GM12878 (cell line): Measurements from ENCODE around the gene CREB5. TPM values are rescaled to one million over a fixed set of nuclear protein-coding genes. Genes with fewer than 3 reads are reported as not detected.

Source experiments
- ATAC-seq: fragments of 200-7000 bp; cut with Tn5 transposase; 3 replicates; pipeline ENCODE4 v1.9.1; 2020; ENCODE audit warnings: mild to moderate bottlenecking, moderate library complexity
- BruUV-seq: library from RNA; stranded (reverse); fragments of 400-500 nt; replicated peaks from 2 replicates; lab custom pipeline; 2021; lab: Mats Ljungman, UMichigan
- CTCF ChIA-PET: fragments of 300-600 bp; sonication (Branson Sonifier 250); formaldehyde crosslinking; extraction: SDS; loops from one replicate; lab custom pipeline; 2021; ENCODE audit warnings: inconsistent platforms; lab: Yijun Ruan, JAX
- POLR2A ChIA-PET: fragments of 350-600 bp; formaldehyde crosslinking; extraction: SDS; loops from one replicate; lab custom pipeline; 2021; ENCODE audit warnings: inconsistent platforms; lab: Charles Lee
- RAD21 ChIA-PET: fragments of 300-600 bp; sonication (Branson Sonifier 250); formaldehyde crosslinking; loops from one replicate; lab custom pipeline; 2023; ENCODE audit warnings: antibody characterized with exemption; ENCODE audit not compliant: unreplicated experiment; lab: Charles Lee
- SMC1A ChIA-PET: fragments of 300-600 bp; sonication (Branson Sonifier 250); formaldehyde crosslinking; loops from one replicate; lab custom pipeline; 2023; ENCODE audit not compliant: unreplicated experiment, uncharacterized antibody; lab: Charles Lee
- DNase-seq: peaks from one replicate; pipeline ENCODE4 v3.0.0-alpha.2; 2011; ENCODE audit warnings: low read depth, low spot score
- FAIRE-seq: peaks from 3 replicates; lab custom pipeline; 2011; peaks lifted over from hg19 to GRCh38; lab: Jason Lieb, UNC
- H2AFZ ChIP-seq: 2 replicates; pipeline ENCODE4 v1.6.0; 2011; ENCODE audit warnings: low read depth, low read length, control low read depth; ENCODE audit not compliant: control insufficient read depth
- H3K27ac ChIP-seq: 2 replicates; pipeline ENCODE4 v1.5.1; 2011; ENCODE audit warnings: control low read depth; ENCODE audit not compliant: control insufficient read depth, insufficient read depth
- H3K27me3 ChIP-seq, 2 experiments: replicated peaks in 1 of 2; 2 replicates each; pipeline versions ENCODE4 v1.6.0 to v1.6.1; 2011; ENCODE audit warnings: low read length in 1 of 2; ENCODE audit not compliant: control insufficient read depth in 2 of 2, insufficient read depth in 2 of 2
- H3K36me3 ChIP-seq, 2 experiments: 2 replicates each; pipeline ENCODE4 v1.5.1; 2011; ENCODE audit warnings: low read length in 1 of 2; ENCODE audit not compliant: control insufficient read depth in 2 of 2, insufficient read depth in 2 of 2
- H3K4me1 ChIP-seq: 2 replicates; pipeline ENCODE4 v1.6.1; 2011; ENCODE audit warnings: mild to moderate bottlenecking, low read length, moderate library complexity, mixed read lengths; ENCODE audit not compliant: control insufficient read depth, insufficient read depth
- H3K4me2 ChIP-seq: 2 replicates; pipeline ENCODE4 v1.6.0; 2011; ENCODE audit warnings: control low read depth; ENCODE audit not compliant: control insufficient read depth, insufficient read depth
- H3K4me3 ChIP-seq: fragments of 200-600 bp; sonication (generic); 2 replicates; pipeline ENCODE4 v1.5.1; 2016
- H3K79me2 ChIP-seq: 2 replicates; pipeline ENCODE4 v1.6.0; 2011; ENCODE audit warnings: low read length; ENCODE audit not compliant: control insufficient read depth, insufficient read depth
- H3K9ac ChIP-seq: 2 replicates; pipeline ENCODE4 v1.8.0; 2011; ENCODE audit warnings: low read length, control low read depth, mixed read lengths; ENCODE audit not compliant: control insufficient read depth, insufficient read depth
- H3K9me3 ChIP-seq: replicated peaks from 3 replicates; pipeline ENCODE4 v1.5.1; 2011; ENCODE audit warnings: mild to moderate bottlenecking, low read length; ENCODE audit not compliant: control insufficient read depth, insufficient read depth
- H4K20me1 ChIP-seq: 2 replicates; pipeline ENCODE4 v1.6.0; 2011; ENCODE audit not compliant: control insufficient read depth, insufficient read depth
- BMI1 ChIP-seq: fragments of 450-650 bp; IDR thresholded peaks from 2 replicates; pipeline ENCODE4 v1.6.1; 2016; ENCODE audit warnings: mild to moderate bottlenecking, moderate library complexity, borderline replicate concordance
- CREM ChIP-seq: IDR thresholded peaks from 2 replicates; pipeline ENCODE4 v1.6.1; 2014; ENCODE audit warnings: antibody characterized with exemption, low read depth
- CUX1 ChIP-seq: IDR thresholded peaks from 2 replicates; pipeline ENCODE4 v1.6.1; 2012; ENCODE audit warnings: improper control_type of control experiment, low read depth, low read length; ENCODE audit not compliant: insufficient replicate concordance
- ETV6 ChIP-seq, 2 experiments: fragments of 450-650 bp in 1 of 2; IDR thresholded peaks in 1 of 2; conservative IDR thresholded peaks in 1 of 2; 2 replicates each; pipeline ENCODE4 v1.6.1; 2014; ENCODE audit warnings: antibody characterized with exemption in 1 of 2, borderline replicate concordance in 1 of 2, low read depth in 1 of 2, mild to moderate bottlenecking in 1 of 2, moderate library complexity in 1 of 2
- GATAD2B ChIP-seq: fragments of 450-650 bp; conservative IDR thresholded peaks from 2 replicates; pipeline ENCODE4 v1.6.1; 2017; ENCODE audit warnings: low read depth, mild to moderate bottlenecking, moderate library complexity
- NFXL1 ChIP-seq: fragments of 450-650 bp; IDR thresholded peaks from 2 replicates; pipeline ENCODE4 v1.6.1; 2017; ENCODE audit warnings: antibody characterized with exemption, mild to moderate bottlenecking, borderline replicate concordance
- RBBP5 ChIP-seq: fragments of 200-600 bp; sonication (generic); conservative IDR thresholded peaks from 2 replicates; pipeline ENCODE4 v1.6.1; 2016
- RELA ChIP-seq: fragments of 450-650 bp; IDR thresholded peaks from 2 replicates; pipeline ENCODE4 v1.8.0; 2014; ENCODE audit warnings: borderline replicate concordance; ENCODE audit not compliant: partially characterized antibody
- RFX5 ChIP-seq: IDR thresholded peaks from 2 replicates; pipeline ENCODE4 v1.6.1; 2011; ENCODE audit warnings: low read depth, low read length, improper control_type of control experiment
- SMAD1 ChIP-seq: fragments of 450-650 bp; IDR thresholded peaks from 2 replicates; pipeline ENCODE4 v1.6.1; 2018; ENCODE audit warnings: mild to moderate bottlenecking, low read depth; ENCODE audit not compliant: partially characterized antibody
- SREBF1 ChIP-seq: IDR thresholded peaks from 2 replicates; pipeline ENCODE4 v1.6.1; 2012; ENCODE audit warnings: mild to moderate bottlenecking, low read length
- SREBF2 ChIP-seq: IDR thresholded peaks from 2 replicates; pipeline ENCODE4 v1.6.1; 2012; ENCODE audit warnings: mild to moderate bottlenecking, low read length
- STAT3 ChIP-seq: IDR thresholded peaks from 2 replicates; pipeline ENCODE4 v1.6.1; 2011; ENCODE audit warnings: low read depth, low read length, improper control_type of control experiment
- TAF1 ChIP-seq: IDR thresholded peaks from 2 replicates; pipeline ENCODE4 v1.6.1; 2011; ENCODE audit warnings: mild to moderate bottlenecking, low read depth, low read length, borderline replicate concordance
- ZNF384 ChIP-seq: IDR thresholded peaks from 2 replicates; pipeline ENCODE4 v1.6.1; 2012; ENCODE audit warnings: low read depth, mild to moderate bottlenecking, low read length, improper control_type of control experiment, borderline replicate concordance
- ZZZ3 ChIP-seq: IDR thresholded peaks from 2 replicates; pipeline ENCODE4 v1.6.1; 2011; ENCODE audit warnings: low read depth; ENCODE audit not compliant: control insufficient read depth, insufficient read length
- WGBS: methylation state at CpG from one replicate; pipeline ENCODE4 v1.1.6; 2016; ENCODE audit warnings: low lambda C conversion rate; ENCODE audit not compliant: insufficient replicate concordance, insufficient coverage; ENCODE audit errors: missing lambda C conversion rate; 5-methylcytosine and 5-hydroxymethylcytosine counted together
- in situ Hi-C: fragments of 300-500 bp; cut with MboI; formaldehyde crosslinking; loops from 9 replicates; pipeline ENCODE4 v1.14.3; 2018; ENCODE audit warnings: mixed read lengths
- intact Hi-C: fragments of 100-400 bp; cut with micrococcal nuclease; formaldehyde crosslinking; loops from one replicate; pipeline ENCODE4 v1.14.2; 2022; ENCODE audit not compliant: unreplicated experiment
- polyA plus RNA-seq, 11 experiments: library from polyadenylated mRNA; depleted of rRNA in 4 of 11; unstranded in 6 of 11; stranded (reverse) in 5 of 11; fragments of >200 nt; fragmentation: Nextera tagmentation in 4 of 11; fragmentation: Illumina TruSeq in 1 of 11; extraction: Ambion mirVana in 4 of 11; extraction: Trizol in 1 of 11; gene quantifications; 1 replicate in 1 of 11; 2 replicates in 10 of 11; pipeline versions ENCODE4 v1.2.1 to v1.2.3, GENCODE V29; 2011 to 2016; ENCODE audit warnings: inconsistent platforms in 2 of 11, missing spikeins in 2 of 11, low read depth in 1 of 11
- total RNA-seq, 4 experiments: library from RNA; depleted of rRNA in 3 of 4; stranded (reverse); fragments of >200 nt in 3 of 4; fragmentation: Illumina TruSeq in 1 of 4; extraction: Trizol in 1 of 4; gene quantifications; 2 replicates each; pipeline versions ENCODE4 v1.2.1 to v1.2.3, GENCODE V29; 2013 to 2021
- TF ChIP-seq, protein P1 (sequence below): fragments of 450-650 bp; IDR thresholded peaks from 2 replicates; pipeline ENCODE4 v1.6.1; 2017; ENCODE audit warnings: mild to moderate bottlenecking, moderate library complexity

CREB5 gene
- total and polyA plus RNA-seq, 10 of the 15 experiments (the other 5 are each of a cell fraction or from before 2014, with no cell fraction given): 12.9 to 74.1 (median 53.0) TPM

DNA sequence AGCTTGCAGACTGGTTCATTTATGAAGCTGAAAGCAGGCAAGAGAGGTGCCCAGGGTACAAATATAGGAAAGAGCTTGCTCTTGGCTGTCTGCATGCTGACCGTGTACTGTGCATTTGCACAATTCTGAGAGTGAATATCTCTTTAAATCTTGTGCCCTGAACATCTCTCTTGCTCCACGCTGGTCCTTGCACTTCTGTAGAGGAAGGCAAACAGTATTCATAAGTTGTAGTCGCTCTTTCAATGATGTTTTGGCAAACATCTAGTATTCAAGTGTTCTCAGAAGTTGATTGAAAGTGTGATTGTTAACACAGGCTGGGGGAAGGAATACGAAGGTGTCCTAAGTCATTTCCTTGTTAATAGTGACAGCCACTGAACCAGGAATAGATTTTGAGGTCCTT is 332.6 kb downstream of the CREB5 start:
- no peak for TF ChIP-seq STAT3
- TF ChIP-seq RELA: no peak
- no peak for TF ChIP-seq SREBF1
- no peak for TF ChIP-seq SREBF2
- no peak for TF ChIP-seq CREM
- TF ChIP-seq ZNF384: no peak
- no peak for TF ChIP-seq RFX5
- no peak for TF ChIP-seq NFXL1
- TF ChIP-seq GATAD2B: no peak
- TF ChIP-seq, protein P1, sequence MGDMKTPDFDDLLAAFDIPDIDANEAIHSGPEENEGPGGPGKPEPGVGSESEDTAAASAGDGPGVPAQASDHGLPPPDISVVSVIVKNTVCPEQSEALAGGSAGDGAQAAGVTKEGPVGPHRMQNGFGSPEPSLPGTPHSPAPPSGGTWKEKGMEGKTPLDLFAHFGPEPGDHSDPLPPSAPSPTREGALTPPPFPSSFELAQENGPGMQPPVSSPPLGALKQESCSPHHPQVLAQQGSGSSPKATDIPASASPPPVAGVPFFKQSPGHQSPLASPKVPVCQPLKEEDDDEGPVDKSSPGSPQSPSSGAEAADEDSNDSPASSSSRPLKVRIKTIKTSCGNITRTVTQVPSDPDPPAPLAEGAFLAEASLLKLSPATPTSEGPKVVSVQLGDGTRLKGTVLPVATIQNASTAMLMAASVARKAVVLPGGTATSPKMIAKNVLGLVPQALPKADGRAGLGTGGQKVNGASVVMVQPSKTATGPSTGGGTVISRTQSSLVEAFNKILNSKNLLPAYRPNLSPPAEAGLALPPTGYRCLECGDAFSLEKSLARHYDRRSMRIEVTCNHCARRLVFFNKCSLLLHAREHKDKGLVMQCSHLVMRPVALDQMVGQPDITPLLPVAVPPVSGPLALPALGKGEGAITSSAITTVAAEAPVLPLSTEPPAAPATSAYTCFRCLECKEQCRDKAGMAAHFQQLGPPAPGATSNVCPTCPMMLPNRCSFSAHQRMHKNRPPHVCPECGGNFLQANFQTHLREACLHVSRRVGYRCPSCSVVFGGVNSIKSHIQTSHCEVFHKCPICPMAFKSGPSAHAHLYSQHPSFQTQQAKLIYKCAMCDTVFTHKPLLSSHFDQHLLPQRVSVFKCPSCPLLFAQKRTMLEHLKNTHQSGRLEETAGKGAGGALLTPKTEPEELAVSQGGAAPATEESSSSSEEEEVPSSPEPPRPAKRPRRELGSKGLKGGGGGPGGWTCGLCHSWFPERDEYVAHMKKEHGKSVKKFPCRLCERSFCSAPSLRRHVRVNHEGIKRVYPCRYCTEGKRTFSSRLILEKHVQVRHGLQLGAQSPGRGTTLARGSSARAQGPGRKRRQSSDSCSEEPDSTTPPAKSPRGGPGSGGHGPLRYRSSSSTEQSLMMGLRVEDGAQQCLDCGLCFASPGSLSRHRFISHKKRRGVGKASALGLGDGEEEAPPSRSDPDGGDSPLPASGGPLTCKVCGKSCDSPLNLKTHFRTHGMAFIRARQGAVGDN: no peak
- no peak for TF ChIP-seq RBBP5
- no peak for TF ChIP-seq ETV6 (conservative IDR thresholded peaks at IDR 0.05 in 1 of 2, IDR thresholded peaks at IDR 0.05 in 1 of 2; ENCODE audit: borderline replicate concordance in 1 of 2, low read depth in 1 of 2)
- TF ChIP-seq TAF1: no peak
- TF ChIP-seq CUX1: no peak
- TF ChIP-seq SMAD1: no peak
- no peak for TF ChIP-seq ZZZ3
- TF ChIP-seq BMI1: no peak
- TF ChIP-seq, all 136 proteins: peak for 0
- ChIA-PET POLR2A (no interaction called here), SMC1A (interaction anchor here (1.2 to 1.3 kb wide), 2 partner anchors 8 to 45 kb away, joined by 4 to 5 read pairs; no protein-coding TSS in a partner anchor), CTCF (interaction anchor here (1.1 kb wide), 1 partner anchor 20 kb away, joined by 3 read pairs; no protein-coding TSS in a partner anchor), RAD21 (no interaction called here)
- Histone ChIP-seq H3K79me2 (no peaks in the 10 kb centered on the region), H4K20me1 (no peaks in the 10 kb centered on the region), H3K36me3 (peaks cover 0 to 7% of the 10 kb centered on the region in 2 experiments; a peak in 2 of 4 replicates), H3K9ac (no peak overlapping the region), H3K27ac (no peak overlapping the region), H3K27me3 (no peaks in the 10 kb centered on the region), H3K4me1 (peaks cover 3% of the 10 kb centered on the region; the same call in 1 of the 2 replicates), H3K4me2 (no peak overlapping the region), H3K9me3 (no peaks in the 10 kb centered on the region), H3K4me3 (no peak overlapping the region), H2AFZ (no peak overlapping the region)
- FAIRE-seq: no peak
- whole genome bisulfite sequencing: 32% methylated on average over 4 of the region's 4 CpGs
- DNase-seq: no peak
- no TSS peak for BruUV-seq
- ATAC-seq: no peak
- intact Hi-C loops: no loop called here
- in situ Hi-C loops: no loop called here
